A549 (cell line): ENCODE data around the gene CHST13. TPM values are rescaled to one million over a fixed set of nuclear protein-coding genes. Genes with fewer than 3 reads are reported as not detected.

Source experiments
- ATAC-seq, 2 experiments: fragments of 200-7000 bp in 1 of 2; fragments of >200 bp in 1 of 2; cut with Nextera tagmentation in 1 of 2; cut with Tn5 transposase in 1 of 2; 3 replicates each; pipeline versions ENCODE4 v1.8.0 to v1.9.1; 2018 to 2020; ENCODE audit warnings: mild to moderate bottlenecking in 1 of 2, moderate library complexity in 1 of 2
- CTCF ChIA-PET: fragments of 300-600 bp; sonication (Branson Sonifier 250); formaldehyde crosslinking; extraction: SDS; loops from one replicate; lab custom pipeline; 2021; ENCODE audit warnings: antibody characterized with exemption, inconsistent platforms; lab: Yijun Ruan, JAX
- POLR2A ChIA-PET: fragments of 350-600 bp; formaldehyde crosslinking; extraction: SDS; loops from one replicate; lab custom pipeline; 2021; ENCODE audit warnings: antibody characterized with exemption, inconsistent platforms; lab: Yijun Ruan, JAX
- DNase-seq, 2 experiments: peaks; one replicate each; pipeline versions ENCODE4 v3.0.0 to v3.0.0-alpha.2; 2011 to 2016; ENCODE audit warnings: low read depth in 1 of 2, low spot score in 1 of 2
- FAIRE-seq: peaks from 2 replicates; lab custom pipeline; 2011; peaks lifted over from hg19 to GRCh38; lab: Jason Lieb, UNC
- H3K27ac ChIP-seq, 2 experiments: fragments of >200 bp; sonication (Bioruptor Twin); formaldehyde crosslinking; 3 replicates each; pipeline ENCODE4 v1.5.1; 2016 to 2017
- H3K4me1 ChIP-seq: fragments of >200 bp; sonication (Bioruptor Twin); formaldehyde crosslinking; 3 replicates; pipeline ENCODE4 v1.6.1; 2016
- H3K4me2 ChIP-seq: fragments of >200 bp; sonication (Bioruptor Twin); formaldehyde crosslinking; 3 replicates; pipeline ENCODE4 v1.6.1; 2016
- H3K4me3 ChIP-seq: fragments of >200 bp; sonication (Bioruptor Twin); formaldehyde crosslinking; 3 replicates; pipeline ENCODE4 v1.5.1; 2016
- H3K9me3 ChIP-seq: fragments of >200 bp; sonication (Bioruptor Twin); formaldehyde crosslinking; 3 replicates; pipeline ENCODE4 v1.6.1; 2016
- CEBPB ChIP-seq, 2 experiments: fragments of >200 bp in 1 of 2; sonication (Bioruptor Twin) in 1 of 2; formaldehyde crosslinking in 1 of 2; IDR thresholded peaks; 2 replicates each; pipeline ENCODE4 v1.6.1; 2012 to 2016
- EP300 ChIP-seq, 2 experiments: fragments of >200 bp; sonication (Bioruptor Twin); formaldehyde crosslinking; IDR thresholded peaks; 2 replicates in 1 of 2; 3 replicates in 1 of 2; pipeline ENCODE4 v1.6.1; 2016 to 2017
- FOSL2 ChIP-seq, 2 experiments: fragments of 450-650 bp in 1 of 2; fragments of >200 bp in 1 of 2; sonication (Bioruptor Twin) in 1 of 2; formaldehyde crosslinking; IDR thresholded peaks; 2 replicates each; pipeline versions ENCODE4 v1.5.0 to v1.6.1; 2016 to 2020; ENCODE audit warnings: mild to moderate bottlenecking in 1 of 2, moderate library complexity in 1 of 2
- FOXS1 ChIP-seq: fragments of 250-450 bp; sonication (Bioruptor Pico); IDR thresholded peaks from 2 replicates; pipeline ENCODE4 v1.5.0; 2020; ENCODE audit warnings: mild to moderate bottlenecking, moderate library complexity
- HDAC2 ChIP-seq: fragments of 200-600 bp; sonication (generic); IDR thresholded peaks from 2 replicates; pipeline ENCODE4 v1.6.1; 2016
- HEYL ChIP-seq: fragments of 250-450 bp; sonication (Bioruptor Pico); IDR thresholded peaks from 2 replicates; pipeline ENCODE4 v1.8.0; 2021; ENCODE audit warnings: mild to moderate bottlenecking, moderate library complexity
- HOXB13 ChIP-seq: fragments of 250-450 bp; sonication (Bioruptor Pico); IDR thresholded peaks from 2 replicates; pipeline ENCODE4 v1.5.0; 2020; ENCODE audit warnings: low read depth, mild to moderate bottlenecking, moderate library complexity
- HOXB5 ChIP-seq: fragments of 250-450 bp; sonication (Bioruptor Pico); IDR thresholded peaks from 2 replicates; pipeline ENCODE4 v1.5.0; 2020; ENCODE audit warnings: mild to moderate bottlenecking, moderate library complexity
- JUN ChIP-seq, 2 experiments: fragments of >200 bp; sonication (Bioruptor Twin); formaldehyde crosslinking; IDR thresholded peaks; 2 replicates in 1 of 2; 3 replicates in 1 of 2; pipeline ENCODE4 v1.6.1; 2016 to 2017
- JUNB ChIP-seq: fragments of >200 bp; sonication (Bioruptor Twin); formaldehyde crosslinking; IDR thresholded peaks from 2 replicates; pipeline ENCODE4 v1.6.1; 2016
- KDM5A ChIP-seq: fragments of 200-600 bp; sonication (generic); IDR thresholded peaks from 2 replicates; pipeline ENCODE4 v1.6.1; 2016; ENCODE audit warnings: antibody characterized with exemption, mild to moderate bottlenecking
- MAFK ChIP-seq: fragments of 450-650 bp; IDR thresholded peaks from 2 replicates; pipeline ENCODE4 v1.6.1; 2014; ENCODE audit not compliant: partially characterized antibody
- MYC ChIP-seq: IDR thresholded peaks from 2 replicates; pipeline ENCODE4 v1.6.1; 2012; ENCODE audit warnings: mild to moderate bottlenecking, inconsistent platforms, low read length, improper control_type of control experiment, borderline replicate concordance
- NPAS2 ChIP-seq: fragments of 250-450 bp; sonication (Bioruptor Pico); IDR thresholded peaks from 2 replicates; pipeline ENCODE4 v1.8.0; 2022; ENCODE audit warnings: mild to moderate bottlenecking, moderate library complexity, borderline replicate concordance
- NR3C1 ChIP-seq: fragments of >200 bp; sonication (Bioruptor Twin); formaldehyde crosslinking; IDR thresholded peaks from 3 replicates; pipeline ENCODE4 v1.6.1; 2017
- PHF8 ChIP-seq: fragments of 200-600 bp; sonication (generic); IDR thresholded peaks from 2 replicates; pipeline ENCODE4 v1.6.1; 2016; ENCODE audit warnings: low read depth, mild to moderate bottlenecking, antibody characterized with exemption, moderate library complexity, borderline replicate concordance
- RAD21 ChIP-seq, 2 experiments: fragments of >200 bp in 1 of 2; sonication (Bioruptor Twin) in 1 of 2; formaldehyde crosslinking in 1 of 2; IDR thresholded peaks in 1 of 2; conservative IDR thresholded peaks in 1 of 2; 2 replicates in 1 of 2; 3 replicates in 1 of 2; pipeline ENCODE4 v1.6.1; 2012 to 2018; ENCODE audit warnings: inconsistent platforms in 1 of 2
- RCOR1 ChIP-seq: fragments of 150-350 bp; IDR thresholded peaks from 2 replicates; pipeline ENCODE4 v1.6.1; 2014; ENCODE audit warnings: antibody characterized with exemption, low read length, low read depth
- SREBF2 ChIP-seq: fragments of 450-650 bp; IDR thresholded peaks from 2 replicates; pipeline ENCODE4 v1.6.1; 2014; ENCODE audit warnings: mild to moderate bottlenecking, moderate library complexity
- WGBS: methylation state at CpG from one replicate; pipeline ENCODE4 v1.1.6; 2017; ENCODE audit errors: missing lambda C conversion rate; 5-methylcytosine and 5-hydroxymethylcytosine counted together
- polyA plus RNA-seq, 4 experiments: library from polyadenylated mRNA; depleted of rRNA in 3 of 4; stranded (reverse); fragments of >200 nt; fragmentation: RNase III in 1 of 4; extraction: RNeasy Plus Mini Kit Qiagen cat#74134 plus additional on column Dnase treatment in 1 of 4; gene quantifications; 2 replicates in 3 of 4; 3 replicates in 1 of 4; pipeline ENCODE4 v1.2.3, GENCODE V29; 2011 to 2017
- TF ChIP-seq, protein P1 (sequence below): fragments of 200-600 bp; sonication (generic); IDR thresholded peaks from 2 replicates; pipeline ENCODE4 v1.6.1; 2016; ENCODE audit warnings: antibody characterized with exemption, mild to moderate bottlenecking, moderate library complexity

The CHST13 gene
- polyA plus RNA-seq, 2 of the 4 experiments (the other 2 are of a cell fraction): 0.30 to 0.59 TPM

- Histone ChIP-seq H3K4me2 (no peak overlapping the region), H3K4me3 (no peak overlapping the region), H3K9me3 (no peaks in the 10 kb centered on the region), H3K27ac (no peak overlapping the region), H3K4me1 (peaks cover under 1% of the 10 kb centered on the region; the same call in 1 of the 3 replicates)
- TF ChIP-seq HOXB5 (CRISPR knock-in tag) (no peak), NPAS2 (CRISPR knock-in tag) (no peak), JUN (IDR thresholded peaks at IDR 0.05) (no peak), FOSL2 (IDR thresholded peaks at IDR 0.05) (no peak), FOSL2 (CRISPR knock-in tag; IDR thresholded peaks at IDR 0.05) (no peak), JUNB (no peak), CEBPB (IDR thresholded peaks at IDR 0.05) (no peak), MAFK (no peak), NR3C1 (no peak), FOXS1 (no peak), KDM5A (no peak), SREBF2 (no peak), MYC (no peak)
- TF ChIP-seq, protein P1, sequence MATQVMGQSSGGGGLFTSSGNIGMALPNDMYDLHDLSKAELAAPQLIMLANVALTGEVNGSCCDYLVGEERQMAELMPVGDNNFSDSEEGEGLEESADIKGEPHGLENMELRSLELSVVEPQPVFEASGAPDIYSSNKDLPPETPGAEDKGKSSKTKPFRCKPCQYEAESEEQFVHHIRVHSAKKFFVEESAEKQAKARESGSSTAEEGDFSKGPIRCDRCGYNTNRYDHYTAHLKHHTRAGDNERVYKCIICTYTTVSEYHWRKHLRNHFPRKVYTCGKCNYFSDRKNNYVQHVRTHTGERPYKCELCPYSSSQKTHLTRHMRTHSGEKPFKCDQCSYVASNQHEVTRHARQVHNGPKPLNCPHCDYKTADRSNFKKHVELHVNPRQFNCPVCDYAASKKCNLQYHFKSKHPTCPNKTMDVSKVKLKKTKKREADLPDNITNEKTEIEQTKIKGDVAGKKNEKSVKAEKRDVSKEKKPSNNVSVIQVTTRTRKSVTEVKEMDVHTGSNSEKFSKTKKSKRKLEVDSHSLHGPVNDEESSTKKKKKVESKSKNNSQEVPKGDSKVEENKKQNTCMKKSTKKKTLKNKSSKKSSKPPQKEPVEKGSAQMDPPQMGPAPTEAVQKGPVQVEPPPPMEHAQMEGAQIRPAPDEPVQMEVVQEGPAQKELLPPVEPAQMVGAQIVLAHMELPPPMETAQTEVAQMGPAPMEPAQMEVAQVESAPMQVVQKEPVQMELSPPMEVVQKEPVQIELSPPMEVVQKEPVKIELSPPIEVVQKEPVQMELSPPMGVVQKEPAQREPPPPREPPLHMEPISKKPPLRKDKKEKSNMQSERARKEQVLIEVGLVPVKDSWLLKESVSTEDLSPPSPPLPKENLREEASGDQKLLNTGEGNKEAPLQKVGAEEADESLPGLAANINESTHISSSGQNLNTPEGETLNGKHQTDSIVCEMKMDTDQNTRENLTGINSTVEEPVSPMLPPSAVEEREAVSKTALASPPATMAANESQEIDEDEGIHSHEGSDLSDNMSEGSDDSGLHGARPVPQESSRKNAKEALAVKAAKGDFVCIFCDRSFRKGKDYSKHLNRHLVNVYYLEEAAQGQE: no peak
- DNase-seq (no peak), ATAC-seq (no peak), FAIRE-seq (no peak)
- CTCF ChIA-PET: interaction anchor here (2.3 kb wide), 1 partner anchor 23 kb away, joined by 8 read pairs; the partner anchor contains the start of gene CHST13
- WGBS: 63% methylated on average over 6 of the region's 6 CpGs
- POLR2A ChIA-PET: no interaction called here
Measured at GRCh38 chr3:126546013-126546412, 22.1 kb downstream of the CHST13 start.

GRCh38 chr3:126546549-126547239, 22.7 kb downstream of the CHST13 start:
- H3K4me2 ChIP-seq: no peak overlapping the region
- no peaks in the 10 kb centered on the region for H3K4me1 ChIP-seq
- TF ChIP-seq HOXB13 (CRISPR knock-in tag) (no peak), RAD21 (conservative IDR thresholded peaks at IDR 0.05 in 1 of 2, IDR thresholded peaks at IDR 0.05 in 1 of 2) (no peak), HDAC2 (no peak), PHF8 (no peak), JUNB (no peak), HEYL (CRISPR knock-in tag) (no peak), RCOR1 (no peak), KDM5A (no peak)
- H3K4me3 ChIP-seq: no peak overlapping the region
- FAIRE-seq (no peak), ATAC-seq (no peak), DNase-seq (no peak)
- H3K27ac ChIP-seq: no peak overlapping the region
- POLR2A ChIA-PET: no interaction called here
- WGBS: 44% methylated on average over 8 of the region's 8 CpGs
- CTCF ChIA-PET: interaction anchor here (1.5 to 2.3 kb wide), 2 partner anchors 15 to 24 kb away, joined by 4 to 8 read pairs; partner anchors contain the start of gene CHST13
- H3K9me3 ChIP-seq: no peaks in the 10 kb centered on the region

- 90% methylated on average over 1 of the region's 1 CpG for WGBS
- H3K27ac ChIP-seq: no peak overlapping the region
- H3K4me3 ChIP-seq: no peak overlapping the region
- CTCF ChIA-PET: interaction anchor here (0.5 to 2.3 kb wide), 4 partner anchors 14 to 996 kb away, joined by 3 to 8 read pairs (median 4); partner anchors contain the start of gene CHST13
- no peaks in the 10 kb centered on the region for H3K4me1 ChIP-seq
- POLR2A ChIA-PET: no interaction called here
- no peak for FAIRE-seq
- no peak for ATAC-seq
- no peak overlapping the region for H3K4me2 ChIP-seq
- TF ChIP-seq EP300 (IDR thresholded peaks at IDR 0.05): no peak
- TF ChIP-seq, all 56 proteins: peak for 0
- no peak for DNase-seq
- no peaks in the 10 kb centered on the region for H3K9me3 ChIP-seq
Measured at GRCh38 chr3:126547721-126548120, 23.8 kb downstream of the CHST13 start.
